Endothelial cell (in vitro differentiated cells): ENCODE results near the gene ACP1. TPM values are rescaled to one million over a fixed set of nuclear protein-coding genes. Genes with fewer than 3 reads are reported as not detected.

Experiments used
- DNase-seq: peaks from one replicate; pipeline ENCODE4 v3.0.0; 2021; ENCODE audit warnings: low spot score
- H3K27ac Mint-ChIP-seq: one replicate; pipeline ENCODE4 v1.8.0; 2021; ENCODE audit warnings: mixed read lengths, inconsistent platforms; ENCODE audit not compliant: unreplicated experiment
- H3K27me3 Mint-ChIP-seq: one replicate; pipeline ENCODE4 v1.8.0; 2021; ENCODE audit warnings: mild to moderate bottlenecking, moderate library complexity, mixed read lengths, inconsistent platforms; ENCODE audit not compliant: unreplicated experiment
- H3K36me3 Mint-ChIP-seq: one replicate; pipeline ENCODE4 v1.8.0; 2021; ENCODE audit warnings: mild to moderate bottlenecking, low read depth, mixed read lengths, inconsistent platforms; ENCODE audit not compliant: unreplicated experiment
- H3K4me1 Mint-ChIP-seq: one replicate; pipeline ENCODE4 v1.8.0; 2021; ENCODE audit warnings: mild to moderate bottlenecking, mixed read lengths, inconsistent platforms; ENCODE audit not compliant: unreplicated experiment
- H3K4me3 Mint-ChIP-seq: one replicate; pipeline ENCODE4 v1.8.0; 2021; ENCODE audit warnings: mild to moderate bottlenecking, mixed read lengths, inconsistent platforms; ENCODE audit not compliant: unreplicated experiment
- H3K9me3 Mint-ChIP-seq: one replicate; pipeline ENCODE4 v1.8.0; 2021; ENCODE audit warnings: mixed read lengths, inconsistent platforms; ENCODE audit not compliant: unreplicated experiment
- CTCF ChIP-seq: fragments of 200-600 bp; sonication (generic); IDR thresholded peaks from one replicate; pipeline ENCODE4 v1.5.0; 2021; ENCODE audit warnings: antibody characterized with exemption; ENCODE audit not compliant: unreplicated experiment
- total RNA-seq: library from RNA; stranded (reverse); fragmentation: NEBNext Ultra II Directional; extraction: Animal tissue kit (Norgen Biotek cat#: 25700); gene quantifications from one replicate; pipeline ENCODE4 v1.2.1, GENCODE V29; 2021; ENCODE audit not compliant: unreplicated experiment

Gene ACP1
- total RNA-seq, 1 donor from 2014 or later: 104 TPM

GRCh38 chr2:281381-281780, 16.6 kb downstream of the ACP1 start:
- Mint-ChIP-seq H3K36me3 (peaks cover 25% of the 10 kb centered on the region), H3K9me3 (no peaks in the 10 kb centered on the region), H3K27me3 (peaks cover 2% of the 10 kb centered on the region), H3K27ac (no peak overlapping the region), H3K4me1 (no peaks in the 10 kb centered on the region), H3K4me3 (no peak overlapping the region)
- no peak for TF ChIP-seq CTCF
- DNase-seq: no peak

DNA sequence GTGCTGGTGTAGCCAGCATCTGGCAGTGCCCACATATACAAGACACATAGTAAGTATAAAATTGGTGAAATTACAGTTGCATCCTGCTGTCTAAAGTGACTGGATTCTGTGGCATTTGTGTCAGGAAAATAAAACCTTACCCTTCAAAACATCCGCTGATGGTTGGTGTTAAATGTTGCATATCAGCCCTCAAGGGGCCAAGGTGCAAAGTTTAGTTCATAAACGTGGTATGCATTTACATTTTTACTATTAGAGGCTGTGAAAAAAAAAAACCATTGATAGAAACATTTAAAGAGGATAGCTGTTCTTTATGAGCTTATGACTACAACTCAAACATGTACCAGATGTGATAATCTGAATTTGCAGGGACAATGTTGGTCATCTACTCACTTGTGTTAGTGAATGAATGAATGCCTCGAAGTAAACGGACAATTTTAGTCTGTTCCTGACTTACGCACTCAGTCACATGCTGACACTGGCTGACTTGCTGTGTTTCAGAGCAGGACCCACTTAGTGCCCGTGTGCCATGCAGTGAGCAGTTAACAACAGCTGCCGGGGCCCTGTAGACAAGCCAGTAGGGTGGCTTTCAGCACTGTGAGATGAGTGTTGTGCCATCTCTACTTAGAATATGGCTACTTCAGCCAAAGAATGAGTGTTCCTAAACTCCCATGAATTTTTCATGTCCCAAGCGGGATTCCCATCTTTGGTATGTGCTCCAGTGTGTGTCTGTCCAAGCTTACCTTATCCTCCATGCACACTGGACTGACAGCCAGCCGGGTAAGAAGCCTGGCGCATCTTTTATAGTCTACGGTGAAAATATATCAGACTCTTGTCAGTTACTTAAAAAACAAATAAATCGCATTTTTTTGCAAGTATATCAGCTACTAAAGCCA, 17.9 kb downstream of the ACP1 start:
- H3K36me3 Mint-ChIP-seq: peaks cover 18% of the 10 kb centered on the region
- no peak for TF ChIP-seq CTCF
- H3K9me3 Mint-ChIP-seq: no peaks in the 10 kb centered on the region

DNA sequence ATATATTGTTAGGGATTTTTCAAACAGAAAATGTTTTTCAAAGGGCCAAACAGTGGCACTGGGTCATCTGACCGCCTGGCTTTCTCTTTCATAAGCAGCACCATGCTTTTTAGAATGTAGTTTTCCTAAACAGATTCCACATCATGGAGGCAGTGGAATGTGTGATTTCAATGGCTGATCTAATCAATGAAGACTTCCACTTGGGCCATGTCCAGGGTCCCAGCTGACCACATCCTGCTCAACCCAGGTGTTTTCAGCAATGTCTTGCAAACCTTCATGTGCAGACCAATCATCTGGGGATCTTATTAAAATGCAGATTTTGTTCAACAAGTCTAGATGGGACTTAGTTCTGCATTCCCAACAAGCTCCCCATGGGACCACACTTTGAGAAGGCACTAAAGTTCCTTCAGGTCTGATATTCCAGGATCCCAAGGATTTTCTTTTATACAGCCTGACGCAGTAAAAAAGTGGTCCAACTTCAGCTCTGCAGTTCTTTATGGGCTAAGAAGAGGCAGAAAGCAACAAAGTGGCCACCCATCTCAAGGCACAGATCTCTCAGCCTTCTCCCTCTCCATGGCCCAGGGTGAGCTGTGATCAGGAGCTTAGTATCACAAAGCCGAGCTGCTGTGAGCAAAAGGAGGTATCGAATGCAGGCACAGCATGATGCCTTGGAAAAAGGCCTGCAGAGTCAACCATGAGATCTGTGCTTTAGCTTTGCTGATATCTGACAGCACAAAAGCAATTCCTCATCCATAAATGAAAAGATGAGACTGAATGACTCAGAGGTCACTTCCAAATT, 19.4 kb downstream of the ACP1 start:
- no peak overlapping the region for H3K4me3 Mint-ChIP-seq
- no peaks in the 10 kb centered on the region for H3K9me3 Mint-ChIP-seq
- H3K4me1 Mint-ChIP-seq: no peaks in the 10 kb centered on the region
- H3K27ac Mint-ChIP-seq: no peak overlapping the region
- H3K36me3 Mint-ChIP-seq: peaks cover 10% of the 10 kb centered on the region
- TF ChIP-seq CTCF: no peak
- H3K27me3 Mint-ChIP-seq: peaks cover 2% of the 10 kb centered on the region
- DNase-seq: no peak

More for the DNA sequence above, 17.9 kb downstream of the ACP1 start:
- H3K27me3 Mint-ChIP-seq: peaks cover 2% of the 10 kb centered on the region
- no peak overlapping the region for H3K27ac Mint-ChIP-seq
- H3K4me1 Mint-ChIP-seq: no peaks in the 10 kb centered on the region
- no peak for DNase-seq
- H3K4me3 Mint-ChIP-seq: no peak overlapping the region

DNA sequence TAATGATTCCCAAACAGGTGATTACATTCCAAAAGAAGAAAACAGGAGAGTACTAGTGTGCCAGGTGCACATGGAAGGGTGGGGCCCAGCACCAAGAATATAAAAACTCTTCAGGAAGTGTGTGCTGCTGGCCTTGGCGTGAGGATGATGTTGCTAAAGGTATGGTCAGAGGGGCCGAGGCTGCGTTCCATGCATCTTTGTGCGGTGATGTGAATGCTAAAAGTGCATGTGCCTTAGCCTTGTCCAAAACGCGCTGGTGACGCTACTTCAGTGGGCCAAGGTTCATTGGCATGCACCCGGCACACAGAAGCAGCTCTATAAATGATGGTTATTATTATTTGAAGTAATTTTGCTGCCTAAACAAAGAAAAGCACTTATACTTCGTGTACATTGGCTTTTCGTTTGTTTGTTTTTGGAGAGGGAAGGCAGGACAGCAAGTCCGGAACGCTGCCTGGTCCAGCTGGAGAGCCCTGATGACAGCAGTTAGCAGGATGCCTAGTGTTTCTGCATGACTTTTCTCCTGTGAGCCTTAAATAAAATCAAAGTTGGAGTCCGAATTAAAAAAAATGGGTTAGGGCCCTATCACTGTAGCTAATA, 20.2 kb downstream of the ACP1 start:
- DNase-seq: no peak
- no peaks in the 10 kb centered on the region for H3K4me1 Mint-ChIP-seq

More for the DNA sequence above, 20.2 kb downstream of the ACP1 start:
- Mint-ChIP-seq H3K4me3 (no peak overlapping the region), H3K36me3 (peaks cover 10% of the 10 kb centered on the region), H3K27me3 (peaks cover 2% of the 10 kb centered on the region), H3K27ac (no peak overlapping the region), H3K9me3 (no peaks in the 10 kb centered on the region)
- TF ChIP-seq CTCF: no peak
